Stomach (tissue), 9 donors: ENCODE results near the gene JMJD1C. TPM values are rescaled to one million over a fixed set of nuclear protein-coding genes. Genes with fewer than 3 reads are reported as not detected.
A peak's percentile ranks its signal among the peaks of the same experiment; 100 is the strongest.

ENCODE experiments used
- DNase-seq, 2 donors: peaks; one replicate each; pipeline versions ENCODE4 v3.0.0 to v3.0.0-alpha.2; 2013 to 2019
- H3K27ac ChIP-seq, 5 donors: fragments of 200-600 bp in 4 of 5; sonication (generic) in 4 of 5; one replicate each; pipeline ENCODE4 v1.5.1; 2013 to 2019; ENCODE audit warnings: mild to moderate bottlenecking in 1 of 5, moderate library complexity in 1 of 5
- H3K27me3 ChIP-seq, 3 donors: fragments of 200-600 bp; sonication (generic); one replicate each; pipeline ENCODE4 v1.5.1; 2017 to 2019; ENCODE audit warnings: mixed run types in 1 of 3
- H3K36me3 ChIP-seq, 4 donors: fragments of 200-600 bp; sonication (generic); 1 replicate in 3 of 4; 2 replicates in 1 of 4; pipeline ENCODE4 v1.5.1; 2016 to 2019
- H3K4me1 ChIP-seq, 4 donors: fragments of 200-600 bp; sonication (generic); one replicate each; pipeline ENCODE4 v1.5.1; 2016 to 2019
- H3K4me3 ChIP-seq, 4 donors: fragments of 200-600 bp; sonication (generic) in 3 of 4; one replicate each; pipeline ENCODE4 v1.5.1; 2016 to 2019; ENCODE audit warnings: mild to moderate bottlenecking in 1 of 4
- H3K9me3 ChIP-seq, 4 donors: fragments of 200-600 bp; sonication (generic); one replicate each; pipeline ENCODE4 v1.5.1; 2016 to 2019
- EP300 ChIP-seq: sonication (generic); formaldehyde crosslinking; IDR thresholded peaks from one replicate; pipeline ENCODE4 v1.6.1; 2017; ENCODE audit warnings: antibody characterized with exemption
- POLR2A ChIP-seq, 4 donors: fragments of 450-650 bp; IDR thresholded peaks; one replicate each; pipeline ENCODE4 v1.6.1; 2016; ENCODE audit warnings: antibody characterized with exemption in 4 of 4, control low read depth in 2 of 4, mild to moderate bottlenecking in 1 of 4, moderate library complexity in 1 of 4
- POLR2AphosphoS5 ChIP-seq, 3 donors: sonication (generic); formaldehyde crosslinking; IDR thresholded peaks; one replicate each; pipeline ENCODE4 v1.6.1; 2016; ENCODE audit warnings: antibody characterized with exemption in 3 of 3
- WGBS, 5 donors: extraction: QIAGEN DNeasy Blood & Tissue Kit in 3 of 5; methylation state at CpG; one replicate each; pipeline versions ENCODE4 v1.1.5 to v1.1.7; 2013 to 2018; 5-methylcytosine and 5-hydroxymethylcytosine counted together
- intact Hi-C: fragments of 100-400 bp; cut with DNase I; formaldehyde crosslinking; loops from one replicate; pipeline ENCODE4 v1.15.1; 2023; ENCODE audit warnings: low total_unique reads
- polyA plus RNA-seq, 3 donors: library from polyadenylated mRNA; stranded (reverse); fragments of 200-250 nt; gene quantifications; one replicate each; pipeline ENCODE4 v1.2.3, GENCODE V29; 2013
- total RNA-seq, 5 donors: library from RNA; depleted of rRNA; stranded (reverse); fragments of >200 nt; gene quantifications; one replicate each; pipeline versions ENCODE4 v1.1.0 to v1.2.3, GENCODE V29; 2014 to 2016
- TF ChIP-seq, protein P1 (sequence below), 7 experiments: fragments of 450-650 bp in 4 of 7; fragments of 200-600 bp in 3 of 7; sonication (generic) in 3 of 7; IDR thresholded peaks; one replicate each; pipeline ENCODE4 v1.5.1; 2016 to 2019; ENCODE audit warnings: antibody characterized with exemption in 7 of 7, control low read depth in 2 of 7, mild to moderate bottlenecking in 1 of 7
- donor health status: healthy with polysubstance abuse.
- donor health status: Bipolar disorder and iron deficiency.
- donor health status: healthy.

The JMJD1C gene
- total and polyA plus RNA-seq, 8 donors, result 13.6 to 235 (median 33.5) TPM

DNA sequence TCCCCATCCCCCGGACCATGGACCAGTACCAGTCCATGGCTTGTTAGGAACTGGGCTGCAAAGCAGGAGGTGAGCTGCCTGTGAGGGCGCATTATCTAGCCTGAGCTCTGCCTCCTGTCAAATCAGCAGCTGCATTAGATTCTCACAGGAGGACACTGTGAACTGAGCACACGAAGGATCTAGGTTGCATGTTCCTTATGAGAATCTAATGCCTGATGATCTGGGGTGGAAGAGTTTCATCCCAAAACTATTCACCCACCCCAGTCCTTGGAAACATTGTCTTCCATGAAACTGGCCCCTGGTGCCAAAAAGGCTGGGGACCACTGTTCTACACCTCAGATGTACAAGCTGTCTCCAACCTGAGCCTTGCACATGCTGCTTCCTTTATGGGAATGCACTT lies 24.1 kb upstream of the JMJD1C start:
- no peaks in the 10 kb centered on the region for H3K27me3 ChIP-seq
- H3K36me3 ChIP-seq, result no peaks in the 10 kb centered on the region
- WGBS, 5 donors, result 92 to 99% (median 94%) methylated on average over 3 of the region's 3 CpGs
- no peak for TF ChIP-seq EP300
- TF ChIP-seq, protein P1, sequence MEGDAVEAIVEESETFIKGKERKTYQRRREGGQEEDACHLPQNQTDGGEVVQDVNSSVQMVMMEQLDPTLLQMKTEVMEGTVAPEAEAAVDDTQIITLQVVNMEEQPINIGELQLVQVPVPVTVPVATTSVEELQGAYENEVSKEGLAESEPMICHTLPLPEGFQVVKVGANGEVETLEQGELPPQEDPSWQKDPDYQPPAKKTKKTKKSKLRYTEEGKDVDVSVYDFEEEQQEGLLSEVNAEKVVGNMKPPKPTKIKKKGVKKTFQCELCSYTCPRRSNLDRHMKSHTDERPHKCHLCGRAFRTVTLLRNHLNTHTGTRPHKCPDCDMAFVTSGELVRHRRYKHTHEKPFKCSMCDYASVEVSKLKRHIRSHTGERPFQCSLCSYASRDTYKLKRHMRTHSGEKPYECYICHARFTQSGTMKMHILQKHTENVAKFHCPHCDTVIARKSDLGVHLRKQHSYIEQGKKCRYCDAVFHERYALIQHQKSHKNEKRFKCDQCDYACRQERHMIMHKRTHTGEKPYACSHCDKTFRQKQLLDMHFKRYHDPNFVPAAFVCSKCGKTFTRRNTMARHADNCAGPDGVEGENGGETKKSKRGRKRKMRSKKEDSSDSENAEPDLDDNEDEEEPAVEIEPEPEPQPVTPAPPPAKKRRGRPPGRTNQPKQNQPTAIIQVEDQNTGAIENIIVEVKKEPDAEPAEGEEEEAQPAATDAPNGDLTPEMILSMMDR (IDR thresholded peaks at IDR 0.05), result no peak
- TF ChIP-seq POLR2AphosphoS5 (IDR thresholded peaks at IDR 0.05), result no peak
- no peak for TF ChIP-seq POLR2A (IDR thresholded peaks at IDR 0.05)
- intact Hi-C loops, result no loop called here
- H3K4me1 ChIP-seq, result peaks cover 0 to 53% (median 25%) of the 10 kb centered on the region in 4 donors
- no peak for DNase-seq
- no peak overlapping the region for H3K27ac ChIP-seq
- H3K4me3 ChIP-seq, result no peak overlapping the region
- no peaks in the 10 kb centered on the region for H3K9me3 ChIP-seq

DNA sequence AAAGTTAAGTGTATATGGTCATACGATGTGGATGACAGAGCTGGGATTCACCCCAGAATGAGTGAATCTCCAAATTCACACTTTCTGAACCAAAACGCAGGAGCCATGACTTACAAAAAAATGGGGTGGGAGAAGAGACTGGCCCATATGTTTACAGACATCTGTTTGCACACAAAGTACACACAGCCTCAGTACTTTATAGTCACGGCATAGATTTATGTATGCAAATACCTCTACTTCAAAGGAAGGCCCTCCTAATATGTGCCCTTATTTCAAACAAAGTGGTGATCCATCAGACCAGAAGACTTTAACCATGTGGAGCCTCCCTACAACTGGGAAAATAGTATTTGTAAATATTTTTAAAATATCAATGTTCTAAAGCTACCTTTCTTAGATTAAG lies 22.2 kb upstream of the JMJD1C start:
- Histone ChIP-seq H3K27ac (no peak overlapping the region), H3K9me3 (no peaks in the 10 kb centered on the region), H3K4me1 (peaks cover 0 to 53% (median 25%) of the 10 kb centered on the region in 4 donors), H3K36me3 (no peaks in the 10 kb centered on the region), H3K4me3 (no peak overlapping the region), H3K27me3 (no peaks in the 10 kb centered on the region)
- TF ChIP-seq POLR2A (IDR thresholded peaks at IDR 0.05) (no peak), POLR2AphosphoS5 (IDR thresholded peaks at IDR 0.05) (no peak), EP300 (no peak)
- TF ChIP-seq, protein P1 (IDR thresholded peaks at IDR 0.05), result no peak
- DNase-seq, result no peak
- 65 to 81% (median 70%) methylated on average over 3 of the region's 3 CpGs for WGBS, 5 donors
- intact Hi-C loops, result no loop called here

DNA sequence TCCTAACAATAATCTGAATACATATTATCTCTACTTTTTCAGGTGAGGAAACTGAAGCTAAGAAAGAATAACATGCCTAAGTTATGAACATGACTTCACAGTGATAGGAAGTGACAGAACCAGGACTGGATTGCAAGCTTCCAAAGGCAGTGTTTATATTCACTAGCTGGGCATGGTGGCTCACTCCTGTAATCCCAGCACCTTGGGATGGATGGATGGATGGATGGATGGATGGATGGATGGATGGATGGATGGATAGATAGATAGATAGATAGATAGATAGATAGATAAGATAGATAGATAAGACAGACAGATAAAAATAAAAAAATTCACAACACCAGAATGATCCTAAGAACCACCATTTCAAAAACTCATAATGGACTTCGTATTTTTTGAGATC lies 18.2 kb upstream of the JMJD1C start:
- H3K27me3 ChIP-seq, result no peaks in the 10 kb centered on the region
- peaks cover 0 to 57% (median 32%) of the 10 kb centered on the region in 4 donors for H3K4me1 ChIP-seq
- 88 to 97% (median 95%) methylated on average over 1 of the region's 1 CpG for WGBS, 5 donors
- no peak overlapping the region for H3K4me3 ChIP-seq
- no peaks in the 10 kb centered on the region for H3K36me3 ChIP-seq
- TF ChIP-seq POLR2AphosphoS5 (IDR thresholded peaks at IDR 0.05) (no peak), EP300 (no peak), POLR2A (IDR thresholded peaks at IDR 0.05) (no peak)
- TF ChIP-seq, protein P1 (IDR thresholded peaks at IDR 0.05), result no peak
- no peak overlapping the region for H3K27ac ChIP-seq
- DNase-seq, result no peak
- no peaks in the 10 kb centered on the region for H3K9me3 ChIP-seq
- intact Hi-C loops, result no loop called here

DNA sequence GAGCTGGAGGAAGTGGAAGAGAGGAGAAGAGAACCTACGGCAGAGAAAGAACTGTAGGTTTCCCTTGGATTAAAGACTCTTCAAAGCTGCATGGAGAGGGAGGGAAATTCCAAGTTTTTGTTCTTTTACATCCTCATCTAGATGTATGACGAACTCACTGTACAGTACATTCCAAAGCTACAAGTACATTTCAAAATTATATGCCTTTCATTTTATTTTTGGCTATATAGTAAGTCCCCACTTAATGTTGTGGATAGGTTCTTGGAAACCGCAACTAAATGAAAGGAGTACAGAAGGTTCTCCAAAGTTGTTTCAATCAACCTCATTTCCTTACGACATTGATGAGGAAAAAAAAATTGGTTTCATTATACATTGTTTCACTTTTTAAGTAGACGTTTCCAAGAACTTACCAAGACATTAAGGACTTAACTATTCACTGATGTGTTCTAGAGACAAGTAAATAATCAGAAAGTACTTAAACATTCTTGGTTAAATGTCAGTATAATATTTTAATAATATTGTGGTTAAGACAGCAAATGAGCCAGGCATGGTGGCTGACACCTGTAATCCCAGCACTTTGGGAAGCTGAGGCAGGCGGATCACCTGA lies 16.1 kb upstream of the JMJD1C start:
- TF ChIP-seq EP300, result no peak
- TF ChIP-seq, protein P1 (IDR thresholded peaks at IDR 0.05), result no peak
- no peak for TF ChIP-seq POLR2AphosphoS5 (IDR thresholded peaks at IDR 0.05)
- no peak for TF ChIP-seq POLR2A (IDR thresholded peaks at IDR 0.05)
- WGBS, 5 donors, result 57 to 69% (median 62%) methylated on average over 6 of the region's 6 CpGs
- Histone ChIP-seq H3K27ac (peak overlapping the region in 1 of 5 donors; percentile 55), H3K9me3 (no peaks in the 10 kb centered on the region), H3K4me1 (peaks cover 0 to 51% (median 29%) of the 10 kb centered on the region in 4 donors), H3K4me3 (no peak overlapping the region), H3K27me3 (no peaks in the 10 kb centered on the region), H3K36me3 (no peaks in the 10 kb centered on the region)
- peak in 1 of 2 donors; percentile 12 for DNase-seq
- intact Hi-C loops, result no loop called here
